ENCODE measurements around the gene GALM.

Gene GALM

GRCh38 chr2:38665854-38666555 is at the start of gene GALM:
Gene GALM, plus strand, starts transcription at chr2:38666114. Its CDS starts 48 bp downstream, at chr2:38666162.
- no peak for TF ChIP-seq CTCF (IDR thresholded peaks at IDR 0.05; ENCODE audit: borderline replicate concordance, insufficient read depth, low read depth, low read length)
- H3K4me3 ChIP-seq (ENCODE audit: low read depth, low read length) = peak within 1 kb of the TSS; percentile 0

DNA sequence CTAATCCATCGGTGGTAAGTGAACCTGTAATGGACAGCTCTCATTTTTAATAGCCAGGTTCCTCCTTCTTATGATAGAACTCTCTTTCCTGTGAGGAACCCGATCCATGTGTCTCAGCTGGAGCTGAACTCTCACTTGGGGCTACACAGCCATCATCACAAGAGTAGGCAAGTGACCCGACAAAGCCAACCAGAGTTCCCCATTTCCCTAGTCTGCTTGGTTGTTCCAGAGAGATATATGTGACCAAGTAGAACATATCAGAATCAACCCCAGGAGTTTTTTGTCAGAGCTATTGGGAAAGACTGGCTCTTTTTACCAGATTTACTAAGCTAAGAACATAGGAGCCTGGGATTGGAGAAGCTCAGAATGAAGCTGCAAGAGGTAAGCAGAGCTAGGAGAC is 48.6 kb upstream of the GALM start:
- no peak overlapping the region for H3K4me3 ChIP-seq (ENCODE audit: low read depth, low read length)
- TF ChIP-seq CTCF (IDR thresholded peaks at IDR 0.05; ENCODE audit: borderline replicate concordance, insufficient read depth, low read depth, low read length) = no peak

GRCh38 chr2:38619458-38620164 is 46.3 kb upstream of the GALM start:
- TF ChIP-seq CTCF (IDR thresholded peaks at IDR 0.05; ENCODE audit: borderline replicate concordance, insufficient read depth, low read depth, low read length) = no peak

GRCh38 chr2:38620282-38620977 is 45.5 kb upstream of the GALM start:
- no peak for TF ChIP-seq CTCF (IDR thresholded peaks at IDR 0.05; ENCODE audit: borderline replicate concordance, insufficient read depth, low read depth, low read length)
- H3K4me3 ChIP-seq (ENCODE audit: low read depth, low read length) = no peak overlapping the region

More at GRCh38 chr2:38619458-38620164, 46.3 kb upstream of the GALM start:
- no peak overlapping the region for H3K4me3 ChIP-seq (ENCODE audit: low read depth, low read length)

DNA sequence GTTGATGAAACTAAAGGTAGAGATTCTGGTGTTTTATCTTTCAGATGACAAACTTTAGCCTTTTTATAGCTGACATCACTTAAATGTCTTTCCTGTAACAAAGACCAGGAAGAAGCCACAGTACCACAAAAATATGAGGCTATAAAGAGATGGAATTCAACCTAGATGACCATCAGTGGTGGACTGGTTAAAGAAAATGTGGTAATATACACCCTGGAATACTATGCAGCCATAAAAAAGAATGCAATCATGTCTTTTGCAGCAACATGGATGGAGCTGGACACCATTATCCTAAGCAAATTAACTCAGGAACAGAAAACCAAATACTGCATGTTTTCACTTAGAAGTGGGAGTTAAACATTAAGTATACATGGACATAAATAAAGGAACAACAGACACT is 44.9 kb upstream of the GALM start:
- H3K4me3 ChIP-seq (ENCODE audit: low read depth, low read length) = no peak overlapping the region
- TF ChIP-seq CTCF (IDR thresholded peaks at IDR 0.05; ENCODE audit: borderline replicate concordance, insufficient read depth, low read depth, low read length) = no peak

GRCh38 chr2:38622210-38622609 is 43.7 kb upstream of the GALM start:
- H3K4me3 ChIP-seq (ENCODE audit: low read depth, low read length) = no peak overlapping the region
- no peak for TF ChIP-seq CTCF (IDR thresholded peaks at IDR 0.05; ENCODE audit: borderline replicate concordance, insufficient read depth, low read depth, low read length)

Measured in GM12875 (cell line).